ENCODE measurements around the gene ATXN1.

DNA sequence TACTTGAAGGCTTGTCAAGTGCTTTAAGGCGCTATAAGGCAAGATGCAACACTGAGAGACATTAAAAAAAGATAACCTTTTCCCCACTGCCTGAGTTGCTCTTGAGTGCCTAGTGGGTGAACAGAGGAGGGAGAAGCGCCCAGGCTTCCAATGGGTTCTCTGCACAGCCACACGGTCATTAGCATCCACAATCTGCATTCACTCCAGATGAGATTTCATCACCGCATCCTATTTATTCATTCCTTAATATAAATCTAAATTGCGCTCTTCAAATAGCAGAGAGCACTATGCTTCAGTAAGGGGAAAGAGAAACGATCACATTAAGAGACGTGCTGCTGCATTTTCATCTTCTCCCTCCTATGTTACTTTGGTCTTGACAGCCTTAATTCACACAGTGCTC, 219.2 kb downstream of the ATXN1 start:
- TF ChIP-seq POLR2A (IDR thresholded peaks at IDR 0.05) (no peak), CTCF (IDR thresholded peaks at IDR 0.05) (no peak), EP300 (IDR thresholded peaks at IDR 0.05) (no peak)
